Esophagus muscularis mucosa (tissue), 4 donors: ENCODE results near the gene AAR2. TPM values are rescaled to one million over a fixed set of nuclear protein-coding genes. Genes with fewer than 3 reads are reported as not detected.

Source experiments
- DNase-seq: peaks from one replicate; pipeline ENCODE4 v3.0.0-alpha.2; 2017; ENCODE audit errors: extremely low spot score
- H3K27ac ChIP-seq, 4 donors: fragments of 200-600 bp; sonication (generic); replicated peaks in 1 of 4; 1 replicate in 3 of 4; 2 replicates in 1 of 4; pipeline ENCODE4 v1.5.1; 2016 to 2019; ENCODE audit warnings: mild to moderate bottlenecking in 1 of 4
- H3K27me3 ChIP-seq, 4 donors: fragments of 200-600 bp; sonication (generic); one replicate each; pipeline versions ENCODE4 v1.5.1 to v1.6.0; 2016 to 2019
- H3K36me3 ChIP-seq, 4 donors: fragments of 200-600 bp; sonication (generic); one replicate each; pipeline ENCODE4 v1.5.1; 2016 to 2019
- H3K4me1 ChIP-seq, 4 donors: fragments of 200-600 bp; sonication (generic); one replicate each; pipeline ENCODE4 v1.5.1; 2016 to 2019
- H3K4me3 ChIP-seq, 4 donors: fragments of 200-600 bp; sonication (generic); 1 replicate in 2 of 4; 2 replicates in 2 of 4; pipeline ENCODE4 v1.5.1; 2016 to 2019; ENCODE audit warnings: mild to moderate bottlenecking in 4 of 4, moderate library complexity in 1 of 4
- H3K9me3 ChIP-seq, 4 donors: fragments of 200-600 bp; sonication (generic); 1 replicate in 3 of 4; 2 replicates in 1 of 4; pipeline ENCODE4 v1.5.1; 2016 to 2019
- EP300 ChIP-seq: sonication (generic); formaldehyde crosslinking; IDR thresholded peaks from one replicate; pipeline ENCODE4 v1.6.1; 2017; ENCODE audit warnings: antibody characterized with exemption
- POLR2A ChIP-seq: fragments of 450-650 bp; IDR thresholded peaks from one replicate; pipeline ENCODE4 v1.6.1; 2017; ENCODE audit warnings: antibody characterized with exemption, moderate library complexity, mild to moderate bottlenecking, low read depth
- POLR2AphosphoS5 ChIP-seq, 2 donors: sonication (generic); formaldehyde crosslinking; IDR thresholded peaks; one replicate each; pipeline ENCODE4 v1.6.1; 2017; ENCODE audit warnings: antibody characterized with exemption in 2 of 2
- WGBS: methylation state at CpG from one replicate; pipeline ENCODE4 v1.1.5; 2018; 5-methylcytosine and 5-hydroxymethylcytosine counted together
- intact Hi-C: fragments of 100-400 bp; cut with DNase I; formaldehyde crosslinking; loops from one replicate; pipeline ENCODE4 v1.15.1; 2023
- total RNA-seq, 4 donors: library from RNA; depleted of rRNA; stranded (reverse); fragments of >200 nt; gene quantifications; one replicate each; pipeline versions ENCODE4 v1.1.0 to v1.2.1, GENCODE V29; 2016
- TF ChIP-seq, protein P1 (sequence below), 3 experiments: fragments of 200-600 bp in 2 of 3; fragments of 450-650 bp in 1 of 3; sonication (generic) in 2 of 3; IDR thresholded peaks; one replicate each; pipeline ENCODE4 v1.5.1; 2017 to 2019; ENCODE audit warnings: antibody characterized with exemption in 3 of 3, mild to moderate bottlenecking in 2 of 3, moderate library complexity in 1 of 3

AAR2 gene
- total RNA-seq, 4 donors from 2014 or later: 37.8 to 53.7 (median 47.2) TPM

- Histone ChIP-seq H3K9me3 (peaks cover 0 to 6% (median 3%) of the 10 kb centered on the region in 4 donors), H3K27ac (no peak overlapping the region), H3K36me3 (no peaks in the 10 kb centered on the region), H3K27me3 (peaks cover 0 to 20% (median 0%) of the 10 kb centered on the region in 4 donors), H3K4me1 (no peaks in the 10 kb centered on the region), H3K4me3 (no peak overlapping the region)
- no peak for DNase-seq
- TF ChIP-seq POLR2AphosphoS5 (IDR thresholded peaks at IDR 0.05) (no peak), POLR2A (no peak), EP300 (no peak)
- TF ChIP-seq, protein P1, sequence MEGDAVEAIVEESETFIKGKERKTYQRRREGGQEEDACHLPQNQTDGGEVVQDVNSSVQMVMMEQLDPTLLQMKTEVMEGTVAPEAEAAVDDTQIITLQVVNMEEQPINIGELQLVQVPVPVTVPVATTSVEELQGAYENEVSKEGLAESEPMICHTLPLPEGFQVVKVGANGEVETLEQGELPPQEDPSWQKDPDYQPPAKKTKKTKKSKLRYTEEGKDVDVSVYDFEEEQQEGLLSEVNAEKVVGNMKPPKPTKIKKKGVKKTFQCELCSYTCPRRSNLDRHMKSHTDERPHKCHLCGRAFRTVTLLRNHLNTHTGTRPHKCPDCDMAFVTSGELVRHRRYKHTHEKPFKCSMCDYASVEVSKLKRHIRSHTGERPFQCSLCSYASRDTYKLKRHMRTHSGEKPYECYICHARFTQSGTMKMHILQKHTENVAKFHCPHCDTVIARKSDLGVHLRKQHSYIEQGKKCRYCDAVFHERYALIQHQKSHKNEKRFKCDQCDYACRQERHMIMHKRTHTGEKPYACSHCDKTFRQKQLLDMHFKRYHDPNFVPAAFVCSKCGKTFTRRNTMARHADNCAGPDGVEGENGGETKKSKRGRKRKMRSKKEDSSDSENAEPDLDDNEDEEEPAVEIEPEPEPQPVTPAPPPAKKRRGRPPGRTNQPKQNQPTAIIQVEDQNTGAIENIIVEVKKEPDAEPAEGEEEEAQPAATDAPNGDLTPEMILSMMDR (IDR thresholded peaks at IDR 0.05): no peak
- intact Hi-C loops: no loop called here
- 62% methylated on average over 9 of the region's 11 CpGs for WGBS
Observed at GRCh38 chr20:36285746-36286447, 49.6 kb downstream of the AAR2 start.

DNA sequence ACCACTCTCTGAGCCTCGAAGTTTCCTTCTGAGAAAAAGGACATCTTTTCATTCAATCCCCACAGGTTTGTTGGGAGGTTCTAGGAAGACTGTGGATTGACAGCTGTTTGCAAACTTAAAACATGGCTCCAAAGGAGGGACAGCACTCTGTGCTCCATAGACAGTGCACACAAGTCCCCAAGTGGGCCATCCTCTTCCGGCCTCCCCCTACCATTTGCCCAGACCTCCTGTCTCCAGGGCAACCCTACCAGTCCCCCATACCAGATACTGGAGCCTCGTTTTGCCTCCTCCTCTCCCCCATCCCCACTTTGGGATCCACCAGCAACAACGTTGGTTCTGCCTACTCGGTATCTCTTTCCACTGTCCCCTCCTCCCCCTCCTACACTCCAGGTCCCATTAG is 61.4 kb downstream of the AAR2 start:
- Histone ChIP-seq H3K27ac (no peak overlapping the region), H3K4me1 (no peaks in the 10 kb centered on the region), H3K27me3 (peaks cover 0 to 67% (median 5%) of the 10 kb centered on the region in 4 donors), H3K36me3 (no peaks in the 10 kb centered on the region), H3K4me3 (no peak overlapping the region), H3K9me3 (no peaks in the 10 kb centered on the region)
- DNase-seq: no peak
- intact Hi-C loops: no loop called here
- TF ChIP-seq POLR2A (no peak), EP300 (no peak), POLR2AphosphoS5 (IDR thresholded peaks at IDR 0.05) (no peak)
- TF ChIP-seq, protein P1 (IDR thresholded peaks at IDR 0.05): no peak
- 63% methylated on average over 5 of the region's 5 CpGs for WGBS

- 93% methylated on average over 3 of the region's 3 CpGs for WGBS
- Histone ChIP-seq H3K4me3 (no peak overlapping the region), H3K27me3 (peaks cover 0 to 71% (median 7%) of the 10 kb centered on the region in 4 donors), H3K9me3 (no peaks in the 10 kb centered on the region), H3K27ac (no peak overlapping the region), H3K36me3 (no peaks in the 10 kb centered on the region), H3K4me1 (no peaks in the 10 kb centered on the region)
- intact Hi-C loops: no loop called here
- no peak for DNase-seq
- TF ChIP-seq EP300 (no peak), POLR2A (no peak), POLR2AphosphoS5 (IDR thresholded peaks at IDR 0.05) (no peak)
- TF ChIP-seq, protein P1 (IDR thresholded peaks at IDR 0.05): no peak
Observed at GRCh38 chr20:36298061-36298460, 61.8 kb downstream of the AAR2 start.

DNA sequence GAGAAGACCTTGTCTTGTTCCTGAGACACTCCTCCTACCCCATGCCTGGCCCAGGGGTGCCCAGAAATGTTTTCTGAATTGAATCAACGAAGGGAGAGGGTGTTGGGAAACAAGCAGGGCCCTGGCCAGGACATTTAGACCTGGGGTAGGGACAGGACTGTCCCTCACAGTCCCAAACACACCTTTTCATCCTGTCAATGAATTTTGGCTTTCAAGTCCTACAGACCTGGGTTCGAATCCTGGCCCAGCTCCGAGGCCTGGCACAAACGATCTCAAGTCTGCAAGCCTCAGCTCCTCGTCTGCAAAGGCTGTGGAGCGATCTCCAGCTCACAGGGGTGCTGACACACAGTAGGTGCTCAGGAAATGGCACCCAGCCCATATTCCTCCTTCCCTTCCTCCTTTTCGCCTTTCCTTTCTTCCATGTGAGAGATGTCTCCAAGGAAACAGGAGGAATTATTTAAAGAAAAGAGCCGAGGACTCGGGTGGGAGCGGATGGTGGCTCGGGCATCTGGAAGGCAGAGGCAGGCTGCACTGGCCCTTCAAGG is 62.6 kb downstream of the AAR2 start:
- no peak overlapping the region for H3K27ac ChIP-seq
- no peak for DNase-seq
- WGBS: 87% methylated on average over 11 of the region's 11 CpGs
- H3K27me3 ChIP-seq: peaks cover 0 to 79% (median 8%) of the 10 kb centered on the region in 4 donors
- H3K9me3 ChIP-seq: no peaks in the 10 kb centered on the region
- H3K4me3 ChIP-seq: no peak overlapping the region
- H3K4me1 ChIP-seq: no peaks in the 10 kb centered on the region
- no peaks in the 10 kb centered on the region for H3K36me3 ChIP-seq
- intact Hi-C loops: no loop called here
- TF ChIP-seq, protein P1 (IDR thresholded peaks at IDR 0.05): no peak
- no peak for TF ChIP-seq POLR2A
- no peak for TF ChIP-seq EP300
- no peak for TF ChIP-seq POLR2AphosphoS5 (IDR thresholded peaks at IDR 0.05)
